Astrocyte of the cerebellum (primary cell): Measurements from ENCODE around the gene AP5S1.

Source experiments
- DNase-seq: peaks from one replicate; pipeline ENCODE4 v3.0.0-alpha.2; 2011; ENCODE audit warnings: low read depth
- H3K4me3 ChIP-seq: 2 replicates; pipeline ENCODE4 v1.5.1; 2011; ENCODE audit warnings: mild to moderate bottlenecking, low read depth, low read length, moderate library complexity
- in situ Hi-C: cut with HindIII; loops from 2 replicates; pipeline ENCODE4 v1.10.0; 2017; ENCODE audit warnings: low sequenced_read_pairs
- TF ChIP-seq, protein P1 (sequence below): IDR thresholded peaks from 2 replicates; pipeline ENCODE4 v1.5.1; 2012; ENCODE audit warnings: low read length, low read depth, moderate library complexity, mild to moderate bottlenecking; ENCODE audit errors: missing control alignments

AP5S1 gene, protein sequence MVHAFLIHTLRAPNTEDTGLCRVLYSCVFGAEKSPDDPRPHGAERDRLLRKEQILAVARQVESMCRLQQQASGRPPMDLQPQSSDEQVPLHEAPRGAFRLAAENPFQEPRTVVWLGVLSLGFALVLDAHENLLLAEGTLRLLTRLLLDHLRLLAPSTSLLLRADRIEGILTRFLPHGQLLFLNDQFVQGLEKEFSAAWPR

DNA sequence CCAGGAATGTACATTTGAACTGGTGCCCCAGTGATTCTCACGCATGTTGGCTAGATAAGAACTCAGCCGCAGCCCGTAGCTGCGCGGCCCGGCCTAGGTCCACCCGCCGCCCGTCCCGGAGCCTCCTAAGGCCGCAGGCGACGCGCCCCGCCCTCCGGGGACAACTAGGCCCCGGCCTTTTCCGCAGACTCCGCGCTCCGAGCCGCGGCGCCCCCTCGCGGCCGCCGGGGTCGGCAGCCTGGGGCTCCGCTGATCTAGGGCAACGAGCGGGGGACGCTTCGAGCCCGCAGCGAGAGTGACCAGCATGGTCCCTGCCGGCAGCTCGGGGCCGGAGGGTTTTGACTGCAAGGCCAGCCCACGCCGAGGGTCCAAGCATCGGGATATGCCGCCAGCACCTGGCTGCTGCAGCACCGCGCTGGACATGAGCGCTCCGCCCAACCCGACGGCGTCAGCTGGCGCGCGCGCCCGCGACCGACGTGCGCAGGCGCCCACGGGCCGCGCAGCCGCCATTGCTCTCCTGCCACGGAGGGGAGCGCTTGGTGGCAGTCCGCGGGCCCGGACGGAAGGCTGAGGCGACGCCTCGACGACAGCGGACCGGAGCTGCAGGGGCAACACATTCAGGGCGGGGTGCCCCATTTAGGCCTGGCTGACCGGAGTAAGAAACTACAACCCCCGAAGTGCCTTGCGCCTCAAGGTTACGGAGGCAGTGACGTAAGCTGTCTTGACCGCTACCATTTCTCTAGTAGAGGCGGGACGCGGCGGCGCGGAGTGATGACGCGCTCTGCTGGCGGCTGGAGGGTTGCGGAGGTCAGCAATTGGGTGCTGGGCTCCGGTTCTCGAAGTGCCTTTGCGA, at the start of gene AP5S1:
AP5S1 (plus strand) TSS at position 500 of the 853 bp plus-strand sequence. CDS start 1,571 bp downstream, outside the sequence.
- TF ChIP-seq, protein P1, sequence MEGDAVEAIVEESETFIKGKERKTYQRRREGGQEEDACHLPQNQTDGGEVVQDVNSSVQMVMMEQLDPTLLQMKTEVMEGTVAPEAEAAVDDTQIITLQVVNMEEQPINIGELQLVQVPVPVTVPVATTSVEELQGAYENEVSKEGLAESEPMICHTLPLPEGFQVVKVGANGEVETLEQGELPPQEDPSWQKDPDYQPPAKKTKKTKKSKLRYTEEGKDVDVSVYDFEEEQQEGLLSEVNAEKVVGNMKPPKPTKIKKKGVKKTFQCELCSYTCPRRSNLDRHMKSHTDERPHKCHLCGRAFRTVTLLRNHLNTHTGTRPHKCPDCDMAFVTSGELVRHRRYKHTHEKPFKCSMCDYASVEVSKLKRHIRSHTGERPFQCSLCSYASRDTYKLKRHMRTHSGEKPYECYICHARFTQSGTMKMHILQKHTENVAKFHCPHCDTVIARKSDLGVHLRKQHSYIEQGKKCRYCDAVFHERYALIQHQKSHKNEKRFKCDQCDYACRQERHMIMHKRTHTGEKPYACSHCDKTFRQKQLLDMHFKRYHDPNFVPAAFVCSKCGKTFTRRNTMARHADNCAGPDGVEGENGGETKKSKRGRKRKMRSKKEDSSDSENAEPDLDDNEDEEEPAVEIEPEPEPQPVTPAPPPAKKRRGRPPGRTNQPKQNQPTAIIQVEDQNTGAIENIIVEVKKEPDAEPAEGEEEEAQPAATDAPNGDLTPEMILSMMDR = peak; percentile 89
- peak within 1 kb of the TSS; percentile 56 for H3K4me3 ChIP-seq
- in situ Hi-C loops = no loop called here
- peak; percentile 89 for DNase-seq

DNA sequence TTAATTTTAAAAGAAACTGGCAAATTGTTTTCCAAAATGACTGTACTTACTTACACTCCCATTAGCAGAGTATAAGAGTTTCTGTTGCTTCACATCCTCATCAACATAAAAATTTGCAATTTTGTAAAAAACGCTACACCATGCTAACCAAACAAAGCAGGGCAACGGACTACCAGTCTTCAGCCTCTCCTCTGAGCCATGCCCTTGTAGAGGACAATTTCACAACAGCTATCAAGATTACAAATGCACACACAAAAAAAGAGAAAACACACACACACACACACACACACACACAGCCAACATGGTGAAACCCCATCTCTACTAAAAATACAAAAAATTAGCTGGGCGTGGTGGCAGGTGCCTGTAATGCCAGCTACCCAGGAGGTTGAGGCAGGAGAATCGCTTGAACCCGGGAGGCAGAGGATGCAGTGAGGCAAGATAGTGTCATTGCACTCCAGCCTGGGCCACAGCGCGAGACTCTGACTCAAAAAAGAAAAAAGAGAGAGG, 48.7 kb upstream of the AP5S1 start:
- TF ChIP-seq, protein P1 = no peak
- in situ Hi-C loops = no loop called here
- H3K4me3 ChIP-seq = no peak overlapping the region
- no peak for DNase-seq

DNA sequence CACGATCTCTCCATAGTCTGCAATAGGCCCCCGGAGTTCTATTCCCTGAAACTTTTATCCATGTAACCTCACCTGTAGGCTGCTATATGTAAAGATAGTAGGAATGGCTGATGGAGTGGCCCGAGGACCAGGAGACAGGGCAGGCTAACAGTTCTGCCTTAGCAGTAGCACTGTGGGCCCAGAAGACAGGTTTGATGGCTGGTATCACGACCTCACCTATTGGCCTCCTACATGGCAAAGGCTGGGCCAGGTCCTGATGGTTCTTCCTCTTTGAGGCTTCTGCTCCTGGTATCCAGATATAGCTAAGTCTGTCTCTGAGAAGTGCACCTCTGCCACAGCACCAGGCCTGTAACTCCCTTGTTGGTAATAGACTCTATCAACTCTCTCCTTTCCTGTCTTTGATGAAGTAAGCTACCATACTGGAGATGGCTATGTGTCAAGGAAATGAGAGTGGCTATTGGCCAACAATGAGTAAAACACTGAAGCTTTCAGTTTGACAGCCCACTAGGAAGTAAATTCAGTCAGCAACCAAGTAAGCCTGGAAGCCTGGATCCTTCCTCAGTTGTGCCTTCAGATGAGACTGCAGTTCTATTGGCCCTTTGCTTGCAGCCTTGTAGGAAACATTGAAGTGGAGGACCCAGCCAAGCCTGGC, 44.8 kb upstream of the AP5S1 start:
- in situ Hi-C loops = no loop called here
- no peak overlapping the region for H3K4me3 ChIP-seq
- no peak for DNase-seq
- TF ChIP-seq, protein P1 = no peak

DNA sequence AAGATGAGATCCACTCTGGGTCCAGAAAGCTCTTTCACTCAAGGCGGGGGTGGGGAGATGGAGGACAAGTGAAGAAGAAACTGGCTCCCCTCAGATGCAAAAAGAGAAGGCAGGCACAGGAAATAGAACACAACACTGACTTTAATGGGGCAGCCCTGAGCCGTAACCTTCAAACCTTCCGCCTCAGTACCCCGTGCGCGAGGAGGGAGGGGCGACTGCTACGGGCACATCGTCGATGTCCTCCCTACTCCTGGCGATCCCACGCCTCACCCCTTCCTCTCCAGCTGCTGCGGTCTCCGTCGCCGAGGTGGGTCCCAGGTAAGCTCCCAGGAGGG, 43.0 kb upstream of the AP5S1 start:
- DNase-seq = no peak
- TF ChIP-seq, protein P1 = no peak
- in situ Hi-C loops = no loop called here
- peak overlapping the region; percentile 14 for H3K4me3 ChIP-seq

DNA sequence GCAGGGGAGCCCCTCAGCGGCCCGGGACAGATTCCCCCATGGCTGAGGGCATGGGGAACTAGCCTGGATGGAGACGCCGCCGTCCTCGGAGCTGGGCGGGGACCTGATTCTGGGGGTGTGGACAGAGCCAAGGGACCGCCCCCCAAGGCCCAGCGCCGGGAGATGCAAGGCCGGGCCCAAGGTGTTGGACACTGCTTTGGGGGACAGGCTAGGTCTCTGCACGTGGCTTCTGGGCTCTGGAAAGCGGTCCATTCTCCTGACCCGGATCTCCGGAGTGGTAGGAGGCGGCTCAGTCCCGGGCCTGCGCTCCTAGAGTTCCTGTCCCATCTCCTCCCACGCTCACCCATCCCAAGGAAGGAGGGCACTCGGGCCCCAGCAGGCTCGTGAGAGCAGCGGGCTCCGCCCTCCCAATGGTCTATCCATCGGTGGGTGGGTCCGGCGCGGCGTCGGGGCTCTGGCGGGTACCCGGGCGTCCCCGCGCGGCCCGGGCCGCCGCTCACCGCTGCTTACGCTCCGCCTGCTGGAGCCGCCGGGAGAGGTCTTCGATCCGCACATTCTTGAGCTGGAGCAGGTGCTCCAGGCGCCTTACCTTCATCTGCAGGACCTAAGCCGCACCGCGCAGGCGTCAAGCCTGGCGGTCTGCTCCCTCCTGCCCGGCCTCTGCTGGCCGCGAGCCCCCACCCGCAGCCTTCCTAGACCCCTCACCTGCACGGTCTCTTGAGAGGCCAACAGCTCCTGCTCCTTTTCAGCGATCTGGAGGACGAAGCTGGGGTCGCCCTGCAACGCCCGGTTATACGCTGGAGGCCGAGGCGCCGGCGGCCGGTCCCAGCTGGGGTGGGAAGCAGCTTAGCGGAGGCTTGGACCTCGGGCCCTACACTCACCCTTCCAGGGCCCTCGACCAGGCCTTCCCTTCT, 42.4 kb upstream of the AP5S1 start:
- peak overlapping the region; percentile 14 for H3K4me3 ChIP-seq
- TF ChIP-seq, protein P1 = no peak
- in situ Hi-C loops = no loop called here
- no peak for DNase-seq

DNA sequence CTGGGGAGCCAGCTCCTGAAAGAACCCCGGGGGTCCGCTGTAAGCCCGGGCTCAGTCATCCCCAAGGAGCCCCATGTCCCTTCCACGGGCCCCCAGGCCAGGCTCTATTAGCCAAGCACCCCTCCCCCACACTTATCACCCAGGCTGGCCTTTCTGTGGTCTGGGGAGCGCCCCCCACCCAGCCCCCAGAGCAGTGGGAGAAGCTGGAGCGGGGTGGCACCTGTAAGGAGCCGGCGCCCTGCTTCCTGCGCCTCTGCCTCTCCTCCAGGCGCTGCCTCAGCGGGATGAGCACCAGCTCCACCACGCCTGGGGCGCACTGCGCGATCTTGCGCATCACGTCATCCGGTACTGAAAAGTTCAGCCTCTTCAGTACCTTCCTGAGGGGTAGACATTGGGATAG, 41.4 kb upstream of the AP5S1 start:
- TF ChIP-seq, protein P1 = no peak
- no peak overlapping the region for H3K4me3 ChIP-seq
- no peak for DNase-seq
- in situ Hi-C loops = no loop called here
